Keratinocyte (primary cell): ENCODE results near the gene RBM38. TPM values are rescaled to one million over a fixed set of nuclear protein-coding genes. Genes with fewer than 3 reads are reported as not detected.

Source experiments
- DNase-seq: peaks from one replicate; pipeline ENCODE4 v3.0.0-alpha.2; 2011; ENCODE audit warnings: low read depth, missing footprints, low spot score
- FAIRE-seq: peaks from 2 replicates; lab custom pipeline; 2011; peaks lifted over from hg19 to GRCh38; lab: Jason Lieb, UNC
- H2AFZ ChIP-seq: 2 replicates; pipeline ENCODE4 v1.6.0; 2012; ENCODE audit warnings: low read length, control low read depth, inconsistent platforms; ENCODE audit not compliant: control insufficient read depth
- H3K27ac ChIP-seq: 2 replicates; pipeline ENCODE4 v1.5.1; 2011; ENCODE audit warnings: low read length; ENCODE audit not compliant: control insufficient read depth, insufficient read depth
- H3K27me3 ChIP-seq: 3 replicates; pipeline ENCODE4 v1.6.0; 2011; ENCODE audit warnings: low read length; ENCODE audit not compliant: control insufficient read depth, insufficient read depth; ENCODE audit errors: extremely low read depth
- H3K36me3 ChIP-seq, 2 experiments: 2 replicates in 1 of 2; 3 replicates in 1 of 2; pipeline ENCODE4 v1.5.1; 2011; ENCODE audit warnings: low read length in 2 of 2, mild to moderate bottlenecking in 1 of 2; ENCODE audit not compliant: control insufficient read depth in 2 of 2, insufficient read depth in 2 of 2; ENCODE audit errors: extremely low read depth in 1 of 2
- H3K4me1 ChIP-seq: 3 replicates; pipeline ENCODE4 v1.5.1; 2011; ENCODE audit warnings: low read length; ENCODE audit not compliant: control insufficient read depth, insufficient read depth; ENCODE audit errors: extremely low read depth
- H3K4me2 ChIP-seq: 3 replicates; pipeline ENCODE4 v1.6.0; 2011; ENCODE audit warnings: low read depth, low read length; ENCODE audit not compliant: control insufficient read depth, insufficient read depth; ENCODE audit errors: extremely low read depth
- H3K4me3 ChIP-seq, 3 experiments: fragments of 200-600 bp in 1 of 3; sonication (generic) in 1 of 3; 2 replicates in 2 of 3; 3 replicates in 1 of 3; pipeline ENCODE4 v1.5.1; 2011 to 2016; ENCODE audit warnings: low read length in 3 of 3, mild to moderate bottlenecking in 3 of 3, control low read depth in 2 of 3, inconsistent platforms in 1 of 3, low read depth in 1 of 3, mixed read lengths in 1 of 3, mixed run types in 1 of 3, moderate library complexity in 1 of 3; ENCODE audit not compliant: control insufficient read depth in 2 of 3, insufficient read depth in 2 of 3; ENCODE audit errors: extremely low read depth in 1 of 3
- H3K79me2 ChIP-seq: 2 replicates; pipeline ENCODE4 v1.6.0; 2012; ENCODE audit warnings: low read length; ENCODE audit not compliant: control insufficient read depth, insufficient read depth
- H3K9ac ChIP-seq: 3 replicates; pipeline ENCODE4 v1.6.0; 2011; ENCODE audit warnings: low read length; ENCODE audit not compliant: control insufficient read depth, insufficient read depth; ENCODE audit errors: extremely low read depth
- H3K9me1 ChIP-seq: 3 replicates; pipeline ENCODE4 v1.6.0; 2011; ENCODE audit warnings: low read length; ENCODE audit not compliant: control insufficient read depth, insufficient read depth; ENCODE audit errors: extremely low read depth
- H3K9me3 ChIP-seq: 2 replicates; pipeline ENCODE4 v1.5.1; 2012; ENCODE audit warnings: low read depth, low read length; ENCODE audit not compliant: control insufficient read depth
- H4K20me1 ChIP-seq: 3 replicates; pipeline ENCODE4 v1.6.0; 2011; ENCODE audit warnings: low read length; ENCODE audit not compliant: control insufficient read depth, insufficient read depth; ENCODE audit errors: extremely low read depth
- EZH2 ChIP-seq: IDR thresholded peaks from one replicate; pipeline ENCODE4 v1.6.1; 2012; ENCODE audit warnings: inconsistent platforms, mild to moderate bottlenecking, low read length, moderate library complexity
- dilution Hi-C: fragments of 300-500 bp; cut with MboI; formaldehyde crosslinking; loops from one replicate; pipeline ENCODE4 v1.7.0; 2020; ENCODE audit warnings: low sequenced_read_pairs; ENCODE audit not compliant: extremely low pct_ligation_motif_present
- polyA plus RNA-seq, 5 experiments: library from polyadenylated mRNA; depleted of rRNA in 3 of 5; stranded (reverse) in 3 of 5; stranded (forward) in 1 of 5; unstranded in 1 of 5; fragments of >200 nt; gene quantifications; 1 replicate in 1 of 5; 2 replicates in 3 of 5; 3 replicates in 1 of 5; pipeline versions ENCODE4 v1.2.1 to v1.2.3, GENCODE V29; 2011 to 2012; ENCODE audit warnings: missing spikeins in 2 of 5, low read depth in 1 of 5, low replicate concordance in 1 of 5
- TF ChIP-seq, protein P1 (sequence below), 3 experiments: IDR thresholded peaks in 1 of 3; conservative IDR thresholded peaks in 1 of 3; optimal IDR thresholded peaks in 1 of 3; 2 replicates in 2 of 3; 3 replicates in 1 of 3; pipeline versions ENCODE3 to v1.5.1; 2011; ENCODE audit warnings: low read length in 3 of 3, mild to moderate bottlenecking in 3 of 3, moderate library complexity in 2 of 3, control low read depth in 1 of 3, inconsistent platforms in 1 of 3; ENCODE audit not compliant: insufficient read depth in 2 of 3; ENCODE audit errors: extremely low read depth in 1 of 3

RBM38 gene
- polyA plus RNA-seq, 1 donor (not counting 4 experiments of a cell fraction or from before 2014, with no cell fraction given), result 5.1 TPM

DNA sequence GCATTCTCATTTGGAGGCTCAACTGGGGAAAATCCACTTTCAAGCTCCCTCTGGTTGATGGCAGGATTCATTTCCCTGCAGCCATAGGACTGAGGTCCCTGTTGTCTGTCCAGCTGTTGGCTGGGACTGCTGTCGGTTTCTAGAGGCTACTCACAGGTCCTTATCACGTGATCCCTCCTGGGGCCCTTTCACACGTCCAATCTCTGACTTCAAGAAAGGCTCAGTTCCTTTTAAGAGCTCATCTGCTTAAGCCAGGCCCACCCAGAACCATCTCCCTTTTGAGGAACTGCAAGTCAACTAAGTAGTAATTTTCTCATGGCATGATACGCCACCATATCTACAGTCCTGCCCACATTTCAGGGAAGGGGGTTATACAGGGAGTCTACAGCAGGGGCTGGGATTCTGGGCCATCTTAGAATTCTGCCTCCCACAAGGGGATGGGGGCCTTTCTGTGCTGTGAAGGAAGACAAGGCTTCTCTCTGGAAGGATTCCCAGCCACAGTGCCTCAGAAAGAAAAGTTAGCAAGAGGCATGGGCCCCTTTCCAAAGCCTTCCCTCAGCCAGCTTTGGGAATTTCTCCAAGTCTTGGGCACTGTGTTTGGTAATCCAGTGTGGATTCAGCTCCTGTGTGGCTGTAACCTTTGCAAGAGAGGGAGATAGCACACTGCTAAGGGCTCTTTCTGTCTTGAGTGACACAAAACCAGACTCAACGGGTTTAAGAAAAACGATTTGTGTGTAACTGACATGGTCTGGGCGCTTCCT lies 67.4 kb downstream of the RBM38 start:
- Histone ChIP-seq H3K36me3 (no peaks in the 10 kb centered on the region), H4K20me1 (no peaks in the 10 kb centered on the region), H3K4me3 (no peak overlapping the region), H3K4me2 (no peak overlapping the region), H2AFZ (no peak overlapping the region), H3K9me3 (peaks cover 6% of the 10 kb centered on the region), H3K9me1 (no peaks in the 10 kb centered on the region), H3K9ac (no peak overlapping the region), H3K4me1 (no peaks in the 10 kb centered on the region), H3K27ac (no peak overlapping the region), H3K79me2 (no peaks in the 10 kb centered on the region), H3K27me3 (peaks cover 37% of the 10 kb centered on the region)
- FAIRE-seq (no peak), DNase-seq (no peak)
- dilution Hi-C loops, result no loop called here
- TF ChIP-seq EZH2, result no peak
- TF ChIP-seq, protein P1, sequence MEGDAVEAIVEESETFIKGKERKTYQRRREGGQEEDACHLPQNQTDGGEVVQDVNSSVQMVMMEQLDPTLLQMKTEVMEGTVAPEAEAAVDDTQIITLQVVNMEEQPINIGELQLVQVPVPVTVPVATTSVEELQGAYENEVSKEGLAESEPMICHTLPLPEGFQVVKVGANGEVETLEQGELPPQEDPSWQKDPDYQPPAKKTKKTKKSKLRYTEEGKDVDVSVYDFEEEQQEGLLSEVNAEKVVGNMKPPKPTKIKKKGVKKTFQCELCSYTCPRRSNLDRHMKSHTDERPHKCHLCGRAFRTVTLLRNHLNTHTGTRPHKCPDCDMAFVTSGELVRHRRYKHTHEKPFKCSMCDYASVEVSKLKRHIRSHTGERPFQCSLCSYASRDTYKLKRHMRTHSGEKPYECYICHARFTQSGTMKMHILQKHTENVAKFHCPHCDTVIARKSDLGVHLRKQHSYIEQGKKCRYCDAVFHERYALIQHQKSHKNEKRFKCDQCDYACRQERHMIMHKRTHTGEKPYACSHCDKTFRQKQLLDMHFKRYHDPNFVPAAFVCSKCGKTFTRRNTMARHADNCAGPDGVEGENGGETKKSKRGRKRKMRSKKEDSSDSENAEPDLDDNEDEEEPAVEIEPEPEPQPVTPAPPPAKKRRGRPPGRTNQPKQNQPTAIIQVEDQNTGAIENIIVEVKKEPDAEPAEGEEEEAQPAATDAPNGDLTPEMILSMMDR (optimal IDR thresholded peaks at IDR 0.05 in 1 of 3, IDR thresholded peaks at IDR 0.05 in 1 of 3, conservative IDR thresholded peaks at IDR 0.05 in 1 of 3; ENCODE audit: extremely low read depth in 1 of 3, insufficient read depth in 2 of 3, low read length in 3 of 3), result no peak

Other genes starting within 250 kb of the RBM38 start
- 0.29 to 1.1 TPM in 2 of 3 replicates, not detected in the other for gene BMP7, start 124.8 kb upstream of the RBM38 start, polyA plus RNA-seq
- not detected in 3 replicates for gene SPO11, start 61.6 kb upstream of the RBM38 start, polyA plus RNA-seq
- 18.7 to 57.4 TPM (median 32.4 TPM) in 3 replicates for gene RAE1, start 40.1 kb upstream of the RBM38 start, polyA plus RNA-seq
- not detected in 3 replicates for gene CTCFL, start 133.7 kb downstream of the RBM38 start, polyA plus RNA-seq
- not detected in 3 replicates for gene PCK1, start 169.7 kb downstream of the RBM38 start, polyA plus RNA-seq
- 0.08 TPM in 1 of 3 replicates, not detected in the others for gene ZBP1, start 229.0 kb downstream of the RBM38 start, polyA plus RNA-seq